OCI-LY3 (cell line): ENCODE measurements around the gene NUP62CL.

Experiments
- CTCF ChIP-seq: fragments of 200-600, 300-600 bp; sonication (generic); IDR thresholded peaks from 2 replicates; pipeline ENCODE4 v1.5.1; 2014; ENCODE audit warnings: antibody characterized with exemption, low read length, low read depth
- EZH2phosphoT487 ChIP-seq: fragments of 200-600 bp; shearing (Covaris generic); IDR thresholded peaks from 2 replicates; pipeline ENCODE4 v1.6.1; 2018; ENCODE audit warnings: antibody characterized with exemption, mixed run types, low read depth

DNA sequence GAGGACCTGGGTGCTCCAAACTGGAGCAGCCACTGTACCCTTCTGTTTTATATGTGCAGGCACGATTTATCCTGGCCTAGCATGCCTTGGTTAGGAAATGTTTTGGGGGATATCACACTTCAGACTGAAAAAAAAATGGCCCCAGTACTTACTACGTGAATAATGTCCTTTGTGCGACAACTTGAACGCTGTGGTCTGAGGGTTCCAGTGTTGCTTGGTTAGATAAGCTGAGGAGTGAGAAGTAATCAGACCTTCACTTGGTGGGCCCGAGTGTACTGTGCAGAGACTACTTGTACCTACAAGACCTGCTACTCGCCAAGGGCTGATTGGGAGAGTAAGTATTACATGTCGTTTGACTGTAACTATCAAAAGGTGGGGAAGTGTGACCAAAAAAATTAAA lies 856 bp upstream of the NUP62CL start:
- TF ChIP-seq CTCF (no peak), EZH2phosphoT487 (no peak)
